HCT116 (cell line): ENCODE data around the gene ABCB8. TPM values are rescaled to one million over a fixed set of nuclear protein-coding genes. Genes with fewer than 3 reads are reported as not detected.

Source experiments
- ATAC-seq: fragments of 200-7000 bp; cut with Tn5 transposase; 2 replicates; pipeline ENCODE4 v1.9.1; 2020; ENCODE audit warnings: mild to moderate bottlenecking, moderate library complexity
- BruUV-seq: library from RNA; stranded (reverse); fragments of 400-500 nt; replicated peaks from 2 replicates; lab custom pipeline; 2021; lab: Mats Ljungman, UMichigan
- CTCF ChIA-PET: fragments of 300-600 bp; sonication (Branson Sonifier 250); formaldehyde crosslinking; loops from one replicate; lab custom pipeline; 2021; ENCODE audit warnings: antibody characterized with exemption; lab: Charles Lee
- POLR2A ChIA-PET: fragments of 300-600, 350-600 bp; sonication (Branson Sonifier 250); formaldehyde crosslinking; loops from one replicate; lab custom pipeline; 2021; ENCODE audit warnings: antibody characterized with exemption; lab: Charles Lee
- RAD21 ChIA-PET, 2 experiments: fragments of 300-600 bp; sonication (Branson Sonifier 250); formaldehyde crosslinking; loops; one replicate each; lab custom pipeline; 2023; ENCODE audit warnings: low total read pairs in 2 of 2; ENCODE audit not compliant: uncharacterized antibody in 2 of 2, unreplicated experiment in 2 of 2, low non-redundant PET in 1 of 2; lab: Charles Lee
- DNase-seq: peaks from one replicate; pipeline ENCODE4 v3.0.0-alpha.2; 2010; ENCODE audit warnings: low read depth, low spot score
- H2AFZ ChIP-seq: fragments of 200-600 bp; shearing (Covaris generic), sonication (generic); 2 replicates; pipeline ENCODE4 v1.6.1; 2017; ENCODE audit warnings: low read depth, mixed run types, mixed read lengths, antibody characterized with exemption, low read length; ENCODE audit not compliant: poor library complexity, severe bottlenecking
- H3K27ac ChIP-seq: 2 replicates; pipeline ENCODE4 v1.5.1; 2012; ENCODE audit warnings: low read depth, low read length
- H3K27me3 ChIP-seq: fragments of 200-600 bp; sonication (generic); 2 replicates; pipeline ENCODE4 v1.6.1; 2016; ENCODE audit warnings: mixed run types, low read length, mixed read lengths; ENCODE audit not compliant: insufficient read depth
- H3K36me3 ChIP-seq, 2 experiments: fragments of 200-500 bp in 1 of 2; fragments of 200-600 bp in 1 of 2; sonication (Bioruptor generic) in 1 of 2; sonication (generic) in 1 of 2; 2 replicates each; pipeline versions ENCODE4 v1.5.1 to v1.6.1; 2014 to 2016; ENCODE audit warnings: low read length in 2 of 2, inconsistent platforms in 1 of 2, mixed read lengths in 1 of 2, mixed run types in 1 of 2; ENCODE audit not compliant: insufficient read depth in 2 of 2, control insufficient read depth in 1 of 2
- H3K4me1 ChIP-seq, 2 experiments: fragments of 200-600 bp in 1 of 2; sonication (generic) in 1 of 2; 2 replicates each; pipeline versions ENCODE4 v1.5.1 to v1.6.1; 2012 to 2017; ENCODE audit warnings: low read length in 2 of 2, inconsistent platforms in 1 of 2, mild to moderate bottlenecking in 1 of 2, mixed read lengths in 1 of 2, mixed run types in 1 of 2, moderate library complexity in 1 of 2; ENCODE audit not compliant: insufficient read depth in 2 of 2, control insufficient read depth in 1 of 2
- H3K4me2 ChIP-seq: fragments of 200-600 bp; sonication (generic); 2 replicates; pipeline ENCODE4 v1.6.1; 2017; ENCODE audit warnings: mixed run types, low read length, mixed read lengths
- H3K4me3 ChIP-seq, 2 experiments: fragments of 200-600 bp in 1 of 2; sonication (generic) in 1 of 2; replicated peaks in 1 of 2; 2 replicates each; pipeline ENCODE4 v1.5.1; 2011 to 2016; ENCODE audit warnings: low read length in 2 of 2, control low read depth in 1 of 2, low read depth in 1 of 2, mild to moderate bottlenecking in 1 of 2, mixed read lengths in 1 of 2, mixed run types in 1 of 2
- H3K79me2 ChIP-seq: fragments of 200-600 bp; sonication (generic); 2 replicates; pipeline ENCODE4 v1.6.1; 2017; ENCODE audit warnings: mild to moderate bottlenecking, mixed run types, low read length, moderate library complexity, mixed read lengths; ENCODE audit not compliant: insufficient read depth
- H3K9ac ChIP-seq: fragments of 200-600 bp; sonication (generic); 2 replicates; pipeline ENCODE4 v1.6.1; 2016; ENCODE audit warnings: low read length, mixed read lengths
- H3K9me2 ChIP-seq: fragments of 200-600 bp; sonication (generic), shearing (Covaris generic); 2 replicates; pipeline ENCODE4 v1.6.1; 2017; ENCODE audit warnings: mixed run types, mild to moderate bottlenecking, moderate library complexity; ENCODE audit not compliant: insufficient read depth
- H3K9me3 ChIP-seq, 2 experiments: fragments of 200-500 bp in 1 of 2; fragments of 200-600 bp in 1 of 2; sonication (Bioruptor generic) in 1 of 2; sonication (generic) in 1 of 2; 2 replicates each; pipeline ENCODE4 v1.6.1; 2014 to 2017; ENCODE audit warnings: low read length in 2 of 2, mixed read lengths in 2 of 2, inconsistent platforms in 1 of 2, low read depth in 1 of 2, mild to moderate bottlenecking in 1 of 2, mixed run types in 1 of 2, moderate library complexity in 1 of 2; ENCODE audit not compliant: control insufficient read depth in 1 of 2, insufficient read depth in 1 of 2
- H4K20me1 ChIP-seq: fragments of 200-600 bp; sonication (generic), shearing (Covaris generic); 2 replicates; pipeline ENCODE4 v1.6.1; 2017; ENCODE audit warnings: mixed run types, mild to moderate bottlenecking, moderate library complexity; ENCODE audit not compliant: insufficient read depth
- JUND ChIP-seq: IDR thresholded peaks from 2 replicates; pipeline ENCODE4 v1.6.1; 2012
- POLR2AphosphoS5 ChIP-seq: IDR thresholded peaks from 2 replicates; pipeline ENCODE4 v1.6.1; 2011; ENCODE audit warnings: mild to moderate bottlenecking, low read depth, low read length, moderate library complexity
- intact Hi-C: fragments of 100-400 bp; cut with micrococcal nuclease; formaldehyde crosslinking; loops from 2 replicates; pipeline ENCODE4 v1.10.0; 2022
- total RNA-seq: library from RNA; stranded (reverse); gene quantifications from one replicate; pipeline ENCODE4 v1.2.1, GENCODE V29; 2021; ENCODE audit not compliant: unreplicated experiment
- TF ChIP-seq, protein P1 (sequence below): IDR thresholded peaks from 2 replicates; pipeline ENCODE4 v1.6.1; 2012
- TF ChIP-seq, protein P2 (sequence below), 3 experiments: fragments of 200-600 bp in 1 of 3; sonication (generic) in 1 of 3; IDR thresholded peaks in 2 of 3; conservative IDR thresholded peaks in 1 of 3; 2 replicates each; pipeline ENCODE4 v1.5.1; 2012 to 2017; ENCODE audit warnings: low read depth in 2 of 3, low read length in 2 of 3, antibody characterized with exemption in 1 of 3, borderline replicate concordance in 1 of 3, control low read depth in 1 of 3, mild to moderate bottlenecking in 1 of 3, mixed read lengths in 1 of 3, mixed run types in 1 of 3, moderate library complexity in 1 of 3; ENCODE audit not compliant: insufficient read depth in 1 of 3

ABCB8 gene
- total RNA-seq, 1 experiment from 2014 or later: 55.2 TPM

DNA sequence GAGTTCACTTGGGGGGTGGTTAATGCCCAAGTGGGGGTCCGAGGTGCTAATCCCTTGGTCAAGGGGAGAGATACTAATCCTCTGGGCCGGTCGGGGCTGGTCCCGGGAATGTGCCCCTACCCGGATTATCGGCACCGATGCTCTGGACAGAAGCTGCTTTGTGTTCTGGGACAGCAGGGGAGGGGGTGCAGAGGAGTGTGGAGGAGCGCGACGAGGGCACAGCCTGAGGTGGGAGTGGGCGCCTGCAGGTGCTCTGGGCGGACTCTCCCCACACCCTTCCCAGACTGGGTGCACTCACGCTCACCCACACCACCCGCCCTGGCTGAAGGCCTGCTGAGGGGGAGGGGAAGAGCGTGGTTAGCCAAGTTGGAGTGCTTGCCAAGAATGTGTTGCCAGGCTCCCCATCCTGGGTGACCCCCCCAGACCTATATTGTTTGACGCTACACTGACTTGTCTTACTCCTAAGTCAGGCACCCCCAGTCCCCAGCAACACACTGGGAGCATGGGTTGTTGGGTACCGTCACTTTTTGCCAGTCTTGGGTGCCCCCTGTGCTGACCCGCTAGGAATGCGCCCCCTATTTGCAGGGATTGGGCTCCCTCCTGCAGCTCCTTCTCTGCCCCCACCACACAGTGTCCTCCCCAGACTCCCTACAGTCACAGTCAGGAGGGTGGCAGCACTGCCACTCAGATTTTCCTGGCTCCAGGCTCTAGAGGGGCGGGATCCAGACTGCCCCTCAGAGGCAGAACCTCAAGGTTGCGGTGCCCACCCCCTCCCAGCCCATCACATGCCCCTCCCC is 32.4 kb downstream of the ABCB8 start:
- no peaks in the 10 kb centered on the region for H3K9me3 ChIP-seq
- H3K4me2 ChIP-seq: peak overlapping the region; percentile 95
- peak overlapping the region; percentile 81 to 90 for H3K4me3 ChIP-seq
- ATAC-seq (peak; percentile 34), DNase-seq (no peak)
- H3K4me1 ChIP-seq: peaks cover 28 to 52% of the 10 kb centered on the region in 2 experiments
- ChIA-PET RAD21 (interaction anchor here (0.7 to 1.3 kb wide), 4 partner anchors 16 to 51 kb away, joined by 3 read pairs; no protein-coding TSS in a partner anchor), CTCF (interaction anchor here (0.6 to 1.0 kb wide), 5 partner anchors 20 to 162 kb away, joined by 3 to 4 read pairs (median 3); partner anchors contain the start of gene FASTK), POLR2A (interaction anchor here (0.6 to 1.5 kb wide), 8 partner anchors 16 to 55 kb away, joined by 3 to 13 read pairs (median 4); partner anchors contain the start of genes ABCB8, FASTK and TMUB1)
- TF ChIP-seq JUND: no peak
- TF ChIP-seq, protein P1, sequence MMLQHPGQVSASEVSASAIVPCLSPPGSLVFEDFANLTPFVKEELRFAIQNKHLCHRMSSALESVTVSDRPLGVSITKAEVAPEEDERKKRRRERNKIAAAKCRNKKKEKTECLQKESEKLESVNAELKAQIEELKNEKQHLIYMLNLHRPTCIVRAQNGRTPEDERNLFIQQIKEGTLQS: no peak
- peak; percentile 50 for TF ChIP-seq POLR2AphosphoS5
- TF ChIP-seq, protein P2, sequence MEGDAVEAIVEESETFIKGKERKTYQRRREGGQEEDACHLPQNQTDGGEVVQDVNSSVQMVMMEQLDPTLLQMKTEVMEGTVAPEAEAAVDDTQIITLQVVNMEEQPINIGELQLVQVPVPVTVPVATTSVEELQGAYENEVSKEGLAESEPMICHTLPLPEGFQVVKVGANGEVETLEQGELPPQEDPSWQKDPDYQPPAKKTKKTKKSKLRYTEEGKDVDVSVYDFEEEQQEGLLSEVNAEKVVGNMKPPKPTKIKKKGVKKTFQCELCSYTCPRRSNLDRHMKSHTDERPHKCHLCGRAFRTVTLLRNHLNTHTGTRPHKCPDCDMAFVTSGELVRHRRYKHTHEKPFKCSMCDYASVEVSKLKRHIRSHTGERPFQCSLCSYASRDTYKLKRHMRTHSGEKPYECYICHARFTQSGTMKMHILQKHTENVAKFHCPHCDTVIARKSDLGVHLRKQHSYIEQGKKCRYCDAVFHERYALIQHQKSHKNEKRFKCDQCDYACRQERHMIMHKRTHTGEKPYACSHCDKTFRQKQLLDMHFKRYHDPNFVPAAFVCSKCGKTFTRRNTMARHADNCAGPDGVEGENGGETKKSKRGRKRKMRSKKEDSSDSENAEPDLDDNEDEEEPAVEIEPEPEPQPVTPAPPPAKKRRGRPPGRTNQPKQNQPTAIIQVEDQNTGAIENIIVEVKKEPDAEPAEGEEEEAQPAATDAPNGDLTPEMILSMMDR (IDR thresholded peaks at IDR 0.05 in 2 of 3, conservative IDR thresholded peaks at IDR 0.05 in 1 of 3; ENCODE audit: borderline replicate concordance in 1 of 3, insufficient read depth in 1 of 3, low read depth in 2 of 3, low read length in 2 of 3): peak in 2 of 3 experiments; percentile 22 to 31; a peak in 4 of 6 replicates
- H3K9ac ChIP-seq: peak overlapping the region; percentile 91
- H4K20me1 ChIP-seq: no peaks in the 10 kb centered on the region
- TSS peak; percentile 9 for BruUV-seq
- peak overlapping the region; percentile 87 for H3K27ac ChIP-seq
- intact Hi-C loops: no loop called here
- peaks cover 7 to 17% of the 10 kb centered on the region in 2 experiments for H3K36me3 ChIP-seq
- no peak overlapping the region for H2AFZ ChIP-seq
- no peaks in the 10 kb centered on the region for H3K9me2 ChIP-seq
- H3K27me3 ChIP-seq: no peaks in the 10 kb centered on the region
- H3K79me2 ChIP-seq: peaks cover 56% of the 10 kb centered on the region
